NAMALWA (cell line): ENCODE measurements around the gene IFI16.
"Not testable (repeated sequence)": the region's sequence is repeated elsewhere in the genome, so short reads cannot be mapped to it uniquely, and the experiment has no call there.

Experiments
- DNase-seq: peaks from one replicate; pipeline ENCODE4 v3.0.0-alpha.2; 2015; ENCODE audit warnings: low spot score

The IFI16 gene

DNA sequence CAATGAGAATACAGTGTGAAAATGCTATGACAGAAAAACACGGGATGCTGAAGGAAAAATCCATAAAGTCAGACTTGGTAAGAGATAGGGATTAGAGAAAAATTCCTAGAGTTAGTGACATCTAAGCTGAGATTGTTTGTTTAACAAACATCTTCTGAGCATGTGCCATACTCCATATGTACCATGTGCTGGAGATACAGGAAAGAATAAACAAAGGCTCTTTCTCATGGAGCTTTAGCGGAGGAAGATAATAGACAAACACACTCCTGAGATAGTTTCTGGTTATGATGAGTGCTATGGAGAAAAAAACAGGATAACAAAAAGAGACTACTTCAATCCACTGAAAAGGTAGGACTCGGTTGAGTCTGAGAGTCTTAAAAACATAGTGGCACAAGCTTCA, 88.9 kb downstream of the IFI16 start:
- DNase-seq: no peak

DNA sequence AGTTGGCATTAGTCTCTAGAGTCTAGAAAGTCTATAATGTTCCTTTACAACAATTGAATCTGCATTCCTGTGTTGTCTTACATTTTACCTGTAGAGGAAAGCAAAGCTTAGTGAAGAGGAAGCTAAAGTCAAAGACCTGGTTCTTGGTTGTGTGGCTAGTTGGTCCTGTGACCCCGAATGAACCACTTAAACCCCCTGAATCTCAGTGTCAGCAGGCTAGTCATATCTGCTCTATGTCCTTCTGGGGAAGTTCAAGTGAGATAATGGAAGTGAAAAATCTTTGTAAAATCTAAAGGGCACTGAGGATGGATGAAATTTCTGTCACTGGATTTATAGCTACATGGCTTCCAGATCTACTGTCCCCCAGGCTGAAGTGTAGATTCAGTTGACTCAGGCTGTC, 90.9 kb downstream of the IFI16 start:
- DNase-seq: no peak

DNA sequence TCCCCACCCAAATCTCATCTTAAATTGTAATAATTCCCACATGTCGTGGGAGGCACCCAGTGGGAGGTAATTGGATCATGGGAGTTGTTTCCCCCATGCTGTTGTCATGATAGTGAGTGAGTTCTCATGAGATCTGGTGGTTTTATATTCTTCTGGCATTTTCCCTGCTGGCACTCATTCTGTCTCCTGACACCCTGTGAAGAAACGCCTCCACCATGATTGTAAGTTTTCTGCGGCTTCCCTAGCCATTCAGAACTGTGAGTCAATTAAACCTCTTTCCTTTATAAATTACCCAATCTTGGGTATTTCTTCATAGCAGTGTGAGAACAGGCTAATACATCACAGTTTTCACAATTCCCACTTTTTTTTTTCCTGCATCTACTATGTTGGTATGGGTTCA, 93.3 kb downstream of the IFI16 start:
- DNase-seq: not testable (repeated sequence)
